ENCODE measurements around the gene CLEC11A. TPM values are rescaled to one million over a fixed set of nuclear protein-coding genes. Genes with fewer than 3 reads are reported as not detected.

CLEC11A gene
- total RNA-seq, 4 donors from 2014 or later = 2.6 to 11.2 (median 5.1) TPM

GRCh38 chr19:50679177-50680125 is 43.7 kb upstream of the CLEC11A start:
- intact Hi-C loops (cut with DNase I; ENCODE audit: low total_unique reads) = no loop called here
- H3K36me3 ChIP-seq = no peaks in the 10 kb centered on the region
- H3K9me3 ChIP-seq = no peaks in the 10 kb centered on the region
- no peaks in the 10 kb centered on the region for H3K4me1 ChIP-seq
- TF ChIP-seq POLR2A (IDR thresholded peaks at IDR 0.05) (no peak), EP300 (IDR thresholded peaks at IDR 0.05; ENCODE audit: low read depth) (no peak), CTCF (IDR thresholded peaks at IDR 0.05) (no peak)
- WGBS, 2 donors (ENCODE audit: low coverage in 1 of 2) = 9 to 21% methylated on average over 11 to 23 of the region's 23 CpGs
- peaks cover 24% of the 10 kb centered on the region for H3K27me3 ChIP-seq
- peak; percentile 77 for DNase-seq
- no peak overlapping the region for H3K27ac ChIP-seq
- in situ Hi-C loops (cut with MboI; ENCODE audit: low pct_ligation_motif_present in 1 of 4, low pct_unique_long_range_greater_than_20kb in 1 of 4, low sequenced_read_pairs in 3 of 4) = no loop called here
- no peak overlapping the region for H3K4me3 ChIP-seq

DNA sequence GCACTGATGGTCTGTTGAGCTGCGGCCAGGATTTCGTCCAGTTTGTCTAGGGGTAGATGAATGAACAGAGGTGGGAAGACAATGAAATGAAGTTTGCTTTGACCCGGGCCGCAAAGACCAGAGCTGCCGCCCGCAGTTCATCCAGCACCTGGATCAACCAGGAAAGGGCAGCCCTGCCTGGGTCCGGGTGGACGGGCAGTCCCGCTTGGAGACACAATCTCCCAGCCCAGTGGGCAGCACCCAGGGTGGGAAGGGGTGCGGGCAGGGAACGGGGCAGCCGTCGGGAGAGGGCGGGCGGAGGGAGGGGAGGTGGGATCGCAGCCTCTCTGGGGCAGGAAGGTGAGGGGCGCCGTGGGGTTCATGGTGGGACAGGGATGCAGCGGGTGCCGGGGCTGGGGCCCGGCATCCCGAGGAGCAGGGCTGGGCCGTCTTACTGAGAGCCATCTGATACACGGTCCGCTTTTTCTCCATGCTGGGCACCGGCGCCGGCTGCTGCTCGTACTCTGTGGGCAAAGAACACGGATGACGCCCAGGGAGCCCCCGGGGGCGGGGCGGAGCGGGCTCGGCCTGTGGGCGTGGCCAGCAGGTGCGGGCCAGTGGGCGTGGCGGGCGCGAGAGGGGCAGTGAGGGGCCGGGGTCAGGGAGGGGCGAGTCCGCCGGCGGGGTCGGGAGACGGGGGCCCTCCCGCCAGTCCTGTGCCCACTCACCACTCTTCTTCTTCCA is 36.7 kb upstream of the CLEC11A start:
- H3K9me3 ChIP-seq = no peaks in the 10 kb centered on the region
- intact Hi-C loops (cut with DNase I; ENCODE audit: low total_unique reads) (no loop called here), in situ Hi-C loops (cut with MboI; ENCODE audit: low pct_ligation_motif_present in 1 of 4, low pct_unique_long_range_greater_than_20kb in 1 of 4, low sequenced_read_pairs in 3 of 4) (no loop called here)
- H3K27ac ChIP-seq = no peak overlapping the region
- TF ChIP-seq EP300 (IDR thresholded peaks at IDR 0.05; ENCODE audit: low read depth) (no peak), CTCF (IDR thresholded peaks at IDR 0.05) (no peak), POLR2A (IDR thresholded peaks at IDR 0.05) (no peak), POLR2AphosphoS5 (IDR thresholded peaks at IDR 0.05) (no peak)
- DNase-seq = no peak
- no peaks in the 10 kb centered on the region for H3K36me3 ChIP-seq
- H3K4me1 ChIP-seq = no peaks in the 10 kb centered on the region
- peaks cover 55% of the 10 kb centered on the region for H3K27me3 ChIP-seq
- H3K4me3 ChIP-seq = no peak overlapping the region
- WGBS, 2 donors (ENCODE audit: low coverage in 1 of 2) = 22% methylated on average over 48 of the region's 50 CpGs; no CpG with 5 or more reads in 1 of the 2 donors

DNA sequence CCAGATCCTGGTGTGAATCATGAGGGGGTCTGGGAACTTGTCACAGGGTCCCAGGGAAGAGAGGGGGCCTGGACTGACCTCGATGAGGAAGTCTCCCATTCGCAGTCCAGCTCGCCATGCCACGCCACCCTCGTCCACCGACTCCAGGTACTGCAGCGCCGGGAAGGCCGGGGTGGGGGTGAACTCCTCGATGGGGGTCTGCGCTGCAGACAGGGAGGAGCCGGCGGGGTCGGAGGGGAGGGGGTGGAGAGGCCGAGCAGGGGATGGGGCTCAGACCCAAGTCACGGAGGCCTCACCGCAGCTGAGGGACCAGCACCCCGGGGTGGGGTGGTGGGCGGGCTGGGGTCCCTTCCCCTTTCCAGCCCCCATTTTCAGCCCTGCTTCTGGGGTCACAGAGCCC is 34.4 kb upstream of the CLEC11A start:
- H3K36me3 ChIP-seq = no peaks in the 10 kb centered on the region
- TF ChIP-seq EP300 (IDR thresholded peaks at IDR 0.05; ENCODE audit: low read depth) = no peak
- TF ChIP-seq POLR2A (IDR thresholded peaks at IDR 0.05) = no peak
- 67% methylated on average over 19 of the region's 19 CpGs; no CpG with 5 or more reads in 1 of the 2 donors for WGBS, 2 donors (ENCODE audit: low coverage in 1 of 2)
- H3K27me3 ChIP-seq = peaks cover 76% of the 10 kb centered on the region
- intact Hi-C loops (cut with DNase I; ENCODE audit: low total_unique reads) = no loop called here
- DNase-seq = no peak
- no peaks in the 10 kb centered on the region for H3K4me1 ChIP-seq
- no peak overlapping the region for H3K27ac ChIP-seq
- no peak overlapping the region for H3K4me3 ChIP-seq
- H3K9me3 ChIP-seq = no peaks in the 10 kb centered on the region
- in situ Hi-C loops (cut with MboI; ENCODE audit: low pct_ligation_motif_present in 1 of 4, low pct_unique_long_range_greater_than_20kb in 1 of 4, low sequenced_read_pairs in 3 of 4) = no loop called here

DNA sequence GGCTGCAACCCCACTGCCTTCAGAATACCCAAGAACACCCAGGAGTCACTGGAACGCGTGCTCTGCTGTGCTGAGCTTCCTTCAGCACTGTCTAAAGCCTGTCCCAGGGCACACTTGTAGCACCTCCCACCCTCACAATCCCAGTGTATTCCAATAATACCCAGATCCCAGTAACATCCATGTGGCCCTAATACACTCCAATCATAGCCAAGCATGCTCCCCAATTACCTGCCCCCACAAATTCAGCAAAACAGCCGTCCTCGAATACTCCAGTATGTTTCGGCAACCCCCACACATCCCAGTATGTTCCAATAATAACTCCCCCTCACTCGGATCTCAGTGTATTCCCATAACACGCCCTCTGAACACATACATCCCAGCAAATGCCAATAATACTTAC is 32.7 kb upstream of the CLEC11A start:
- DNase-seq = no peak
- Histone ChIP-seq H3K36me3 (no peaks in the 10 kb centered on the region), H3K4me1 (no peaks in the 10 kb centered on the region), H3K4me3 (no peak overlapping the region), H3K27ac (no peak overlapping the region), H3K9me3 (no peaks in the 10 kb centered on the region), H3K27me3 (peaks cover 77% of the 10 kb centered on the region)
- TF ChIP-seq POLR2A (IDR thresholded peaks at IDR 0.05) (no peak), POLR2AphosphoS5 (IDR thresholded peaks at IDR 0.05) (no peak), EP300 (IDR thresholded peaks at IDR 0.05; ENCODE audit: low read depth) (no peak), CTCF (IDR thresholded peaks at IDR 0.05) (no peak)
- in situ Hi-C loops (cut with MboI; ENCODE audit: low pct_ligation_motif_present in 1 of 4, low pct_unique_long_range_greater_than_20kb in 1 of 4, low sequenced_read_pairs in 3 of 4) (no loop called here), intact Hi-C loops (cut with DNase I; ENCODE audit: low total_unique reads) (no loop called here)
- WGBS, 2 donors (ENCODE audit: low coverage in 1 of 2) = 74 to 84% methylated on average over 5 to 7 of the region's 7 CpGs
